ENCODE measurements around the gene COX4I1. TPM values are rescaled to one million over a fixed set of nuclear protein-coding genes. Genes with fewer than 3 reads are reported as not detected.

The COX4I1 gene
- total and polyA plus RNA-seq, 2 of the 8 experiments (the other 6 are each of a cell fraction or from before 2014, with no cell fraction given) = 507 to 707 TPM

- TF ChIP-seq CHD7 (IDR thresholded peaks at IDR 0.05; ENCODE audit: insufficient replicate concordance, low read length) (no peak), SIN3A (conservative IDR thresholded peaks at IDR 0.05 in 1 of 2, IDR thresholded peaks at IDR 0.05 in 1 of 2; ENCODE audit: low read depth in 1 of 2, low read length in 2 of 2) (no peak), CTCF (IDR thresholded peaks at IDR 0.05; ENCODE audit: control extremely low read depth in 1 of 3, insufficient read depth in 1 of 3, low read depth in 1 of 3, low read length in 3 of 3) (no peak), SIRT6 (IDR thresholded peaks at IDR 0.05; ENCODE audit: low read length) (no peak), NRF1 (IDR thresholded peaks at IDR 0.05; ENCODE audit: low read depth, low read length) (no peak), ASH2L (IDR thresholded peaks at IDR 0.05; ENCODE audit: low read length) (no peak), HDAC6 (IDR thresholded peaks at IDR 0.05; ENCODE audit: low read depth, low read length) (no peak), CHD1 (IDR thresholded peaks at IDR 0.05; ENCODE audit: low read depth, low read length) (no peak), CEBPB (IDR thresholded peaks at IDR 0.05; ENCODE audit: low read depth, low read length) (no peak), RFX5 (IDR thresholded peaks at IDR 0.05; ENCODE audit: borderline replicate concordance, low read depth, low read length) (no peak)
These were observed 49.7 kb upstream of the COX4I1 start (continued) for GRCh38 chr16:85749771-85750145.
